ENCODE measurements around the gene PRKCH.

Gene PRKCH

DNA sequence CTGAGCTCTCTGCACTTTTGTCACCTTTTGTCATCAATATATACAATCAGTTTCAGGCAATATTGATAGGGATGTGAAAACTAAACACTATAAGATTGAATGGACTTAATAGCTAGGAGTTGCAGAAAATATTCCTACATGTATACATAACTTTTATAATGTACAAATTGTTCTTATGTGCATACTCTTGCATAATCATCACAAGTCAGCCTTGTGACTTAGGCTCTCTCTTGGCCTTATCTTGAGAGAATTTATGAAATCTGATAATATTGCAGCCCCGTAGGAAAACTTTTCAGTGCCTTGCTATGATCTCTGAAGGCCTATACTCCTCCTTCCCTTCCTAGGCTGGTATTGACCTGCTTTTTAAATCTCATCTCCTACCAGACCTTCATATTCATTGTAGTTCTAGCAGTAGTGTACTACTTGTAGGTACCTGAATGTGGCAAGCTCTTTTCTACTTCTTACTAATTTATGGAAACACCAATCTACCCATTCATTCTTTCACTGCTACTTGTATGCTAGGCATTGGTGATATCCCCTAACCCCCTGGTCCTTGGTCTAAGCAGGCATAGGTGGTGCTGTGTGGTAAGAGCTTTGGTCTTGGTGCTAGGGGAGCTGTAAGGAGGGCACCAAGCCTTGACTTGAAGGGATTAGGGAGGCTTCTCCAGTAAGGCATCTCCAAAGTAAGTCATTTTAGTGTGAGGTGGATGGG, 100.0 kb downstream of the PRKCH start:
- DNase-seq: no peak
- TF ChIP-seq, protein P1, sequence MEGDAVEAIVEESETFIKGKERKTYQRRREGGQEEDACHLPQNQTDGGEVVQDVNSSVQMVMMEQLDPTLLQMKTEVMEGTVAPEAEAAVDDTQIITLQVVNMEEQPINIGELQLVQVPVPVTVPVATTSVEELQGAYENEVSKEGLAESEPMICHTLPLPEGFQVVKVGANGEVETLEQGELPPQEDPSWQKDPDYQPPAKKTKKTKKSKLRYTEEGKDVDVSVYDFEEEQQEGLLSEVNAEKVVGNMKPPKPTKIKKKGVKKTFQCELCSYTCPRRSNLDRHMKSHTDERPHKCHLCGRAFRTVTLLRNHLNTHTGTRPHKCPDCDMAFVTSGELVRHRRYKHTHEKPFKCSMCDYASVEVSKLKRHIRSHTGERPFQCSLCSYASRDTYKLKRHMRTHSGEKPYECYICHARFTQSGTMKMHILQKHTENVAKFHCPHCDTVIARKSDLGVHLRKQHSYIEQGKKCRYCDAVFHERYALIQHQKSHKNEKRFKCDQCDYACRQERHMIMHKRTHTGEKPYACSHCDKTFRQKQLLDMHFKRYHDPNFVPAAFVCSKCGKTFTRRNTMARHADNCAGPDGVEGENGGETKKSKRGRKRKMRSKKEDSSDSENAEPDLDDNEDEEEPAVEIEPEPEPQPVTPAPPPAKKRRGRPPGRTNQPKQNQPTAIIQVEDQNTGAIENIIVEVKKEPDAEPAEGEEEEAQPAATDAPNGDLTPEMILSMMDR (IDR thresholded peaks at IDR 0.05): no peak
- Mint-ChIP-seq H3K27me3 (ENCODE audit: low read depth, poor library complexity) (peaks cover 9% of the 10 kb centered on the region), H3K4me3 (no peak overlapping the region), H3K27ac (no peak overlapping the region), H3K9me3 (peaks cover 15% of the 10 kb centered on the region), H3K36me3 (ENCODE audit: low read depth) (no peaks in the 10 kb centered on the region), H3K4me1 (peaks cover 14% of the 10 kb centered on the region)

DNA sequence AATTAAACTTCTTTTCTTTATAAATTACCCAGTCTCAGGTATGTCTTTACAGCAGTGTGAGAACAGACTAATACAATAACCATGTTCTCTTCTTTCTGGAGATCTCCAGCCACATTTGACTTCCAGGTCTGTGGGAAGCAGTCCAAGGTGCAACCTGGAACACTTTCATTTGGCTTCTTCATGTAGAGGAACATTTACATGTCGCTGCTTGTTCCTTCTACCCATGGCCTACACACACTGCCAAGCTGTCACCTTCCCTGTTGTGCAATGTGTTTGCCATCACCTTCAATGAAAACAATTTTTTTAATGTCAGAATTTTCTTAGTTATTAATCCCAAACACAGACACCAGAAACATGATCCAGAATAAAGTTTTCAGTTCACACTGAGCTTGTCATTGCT, 104.7 kb downstream of the PRKCH start:
- no peaks in the 10 kb centered on the region for H3K36me3 Mint-ChIP-seq (ENCODE audit: low read depth)
- H3K4me1 Mint-ChIP-seq: no peaks in the 10 kb centered on the region
- peaks cover 24% of the 10 kb centered on the region for H3K9me3 Mint-ChIP-seq
- no peak overlapping the region for H3K4me3 Mint-ChIP-seq
- DNase-seq: no peak
- TF ChIP-seq, protein P1 (IDR thresholded peaks at IDR 0.05): no peak
- H3K27me3 Mint-ChIP-seq (ENCODE audit: low read depth, poor library complexity): peaks cover 7% of the 10 kb centered on the region
- H3K27ac Mint-ChIP-seq: no peak overlapping the region

DNA sequence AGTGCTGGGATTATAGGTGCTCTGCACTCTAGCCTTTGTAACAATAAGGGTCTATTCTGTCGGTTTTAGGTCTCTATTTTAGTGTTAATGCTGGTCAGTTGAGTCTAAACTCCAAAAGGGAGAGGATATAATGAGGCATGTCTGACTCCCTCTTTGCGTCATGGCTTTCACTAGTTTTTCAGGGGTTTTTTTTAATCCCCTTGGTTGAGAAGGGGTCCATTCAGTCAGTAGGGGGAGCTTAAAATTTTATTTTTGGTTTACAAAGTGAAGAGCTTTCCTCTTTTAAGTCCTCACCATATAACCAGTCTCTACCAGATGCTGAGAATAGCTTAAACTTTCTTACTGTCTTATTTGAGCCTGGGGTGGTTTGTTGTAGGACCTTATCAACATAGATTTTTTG, 106.9 kb downstream of the PRKCH start:
- no peak for DNase-seq
- Mint-ChIP-seq H3K4me1 (peaks cover 3% of the 10 kb centered on the region), H3K36me3 (ENCODE audit: low read depth) (no peaks in the 10 kb centered on the region), H3K27me3 (ENCODE audit: low read depth, poor library complexity) (peaks cover 7% of the 10 kb centered on the region), H3K4me3 (no peak overlapping the region), H3K9me3 (peaks cover 38% of the 10 kb centered on the region), H3K27ac (no peak overlapping the region)
- TF ChIP-seq, protein P1 (IDR thresholded peaks at IDR 0.05): no peak

DNA sequence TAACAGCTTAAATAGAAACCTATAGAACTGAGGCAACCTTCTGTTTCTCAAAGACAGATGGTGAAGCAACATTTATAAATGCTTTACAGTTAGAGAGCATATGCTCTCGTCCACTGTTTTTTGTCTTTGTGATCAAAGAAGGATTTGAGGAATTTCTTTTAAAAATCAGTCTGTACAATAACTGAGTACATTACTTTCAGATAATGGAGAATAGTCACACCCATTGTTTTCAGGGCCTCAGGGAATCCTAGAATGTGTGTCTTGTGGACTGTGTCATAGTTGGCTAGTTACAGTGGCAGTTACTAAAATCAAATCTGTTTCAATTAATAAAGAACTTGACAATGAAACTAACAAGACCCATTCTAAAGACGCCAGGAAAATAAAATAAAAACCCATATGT, 107.9 kb downstream of the PRKCH start:
- H3K27ac Mint-ChIP-seq: no peak overlapping the region
- no peaks in the 10 kb centered on the region for H3K36me3 Mint-ChIP-seq (ENCODE audit: low read depth)
- no peak for DNase-seq
- TF ChIP-seq, protein P1 (IDR thresholded peaks at IDR 0.05): no peak
- no peak overlapping the region for H3K4me3 Mint-ChIP-seq
- H3K4me1 Mint-ChIP-seq: peaks cover 9% of the 10 kb centered on the region
- H3K9me3 Mint-ChIP-seq: peaks cover 34% of the 10 kb centered on the region
- H3K27me3 Mint-ChIP-seq (ENCODE audit: low read depth, poor library complexity): peaks cover 5% of the 10 kb centered on the region

DNA sequence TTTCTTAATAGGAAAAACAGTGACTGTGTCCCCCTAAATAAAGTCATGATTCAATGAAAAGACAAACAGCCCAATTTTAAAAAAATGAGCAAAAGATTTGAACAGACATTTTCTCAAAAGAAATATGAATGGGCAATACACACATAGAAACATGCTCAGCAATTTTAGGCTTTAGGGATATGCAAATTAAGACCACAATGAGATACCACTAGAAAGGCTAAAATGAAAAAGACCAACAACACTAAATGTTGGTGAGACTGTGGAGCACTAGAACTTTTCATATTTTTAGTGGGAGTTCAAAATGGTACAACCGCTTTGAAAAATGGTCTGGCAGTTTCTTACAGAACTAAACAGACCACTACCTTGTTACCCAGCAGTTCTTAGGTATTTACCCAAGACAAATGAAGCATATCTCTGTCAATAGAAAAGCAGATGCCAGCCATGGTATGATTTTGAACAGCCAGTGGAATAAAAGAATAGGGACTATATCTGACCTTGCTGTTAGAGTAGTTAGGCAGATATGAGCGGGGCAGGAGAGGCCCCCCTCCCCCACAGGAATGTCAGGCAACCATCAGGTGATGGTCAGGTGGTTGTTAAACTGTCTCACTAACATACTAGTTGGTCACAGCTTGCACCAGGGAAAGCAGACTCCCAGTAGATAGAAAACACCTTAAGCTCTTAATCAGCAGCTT, 108.8 kb downstream of the PRKCH start:
- Mint-ChIP-seq H3K4me1 (peaks cover 11% of the 10 kb centered on the region), H3K27me3 (ENCODE audit: low read depth, poor library complexity) (peaks cover 8% of the 10 kb centered on the region), H3K36me3 (ENCODE audit: low read depth) (no peaks in the 10 kb centered on the region), H3K9me3 (peaks cover 32% of the 10 kb centered on the region), H3K4me3 (no peak overlapping the region), H3K27ac (no peak overlapping the region)
- DNase-seq: no peak
- TF ChIP-seq, protein P1 (IDR thresholded peaks at IDR 0.05): no peak

Measured in nephron progenitor cell (in vitro differentiated cells).